GM21447 (cell line): ENCODE results near the gene ITPR3.
"Not testable (repeated sequence)": the region's sequence is repeated elsewhere in the genome, so short reads cannot be mapped to it uniquely, and the experiment has no call there.

Experiments
- ATAC-seq: cut with Tn5 transposase; IDR thresholded peaks from one replicate; pipeline ENCODE4 v1.9.1; 2021; ENCODE audit not compliant: unreplicated experiment

ITPR3 gene

GRCh38 chr6:33610779-33611732 is 10.1 kb upstream of the ITPR3 start:
- no peak for ATAC-seq

DNA sequence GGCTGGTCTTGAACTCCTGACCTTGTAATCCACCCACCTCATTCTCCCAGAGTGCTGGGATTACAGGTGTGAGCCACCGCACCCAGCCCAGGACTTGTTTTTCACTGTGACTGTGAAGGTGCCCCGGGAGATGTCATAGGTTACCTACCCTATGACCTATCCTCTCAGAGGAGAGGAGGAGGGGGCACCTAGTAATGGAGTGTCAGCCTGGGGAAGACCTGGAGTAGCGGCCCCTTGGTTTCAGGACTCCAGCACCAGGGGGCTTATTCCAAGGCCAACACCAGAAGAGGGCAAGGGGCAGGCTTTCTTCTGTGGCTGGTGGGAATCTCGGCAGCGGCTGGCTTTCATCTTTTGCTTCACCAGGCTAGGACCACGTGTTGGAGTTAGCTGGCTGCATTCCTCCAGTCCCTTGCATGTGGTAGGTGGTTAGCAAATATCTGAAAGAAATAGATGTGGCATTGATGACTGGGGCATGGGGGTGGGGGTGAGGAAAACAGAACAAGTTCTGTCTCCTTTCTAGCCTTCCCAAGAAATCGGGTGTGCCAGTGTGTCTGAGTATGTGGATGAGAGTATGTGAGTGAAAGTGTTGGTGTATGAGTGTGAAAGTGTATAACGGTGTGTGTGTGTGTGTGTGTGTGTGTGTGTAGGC is 7.9 kb upstream of the ITPR3 start:
- no peak for ATAC-seq

DNA sequence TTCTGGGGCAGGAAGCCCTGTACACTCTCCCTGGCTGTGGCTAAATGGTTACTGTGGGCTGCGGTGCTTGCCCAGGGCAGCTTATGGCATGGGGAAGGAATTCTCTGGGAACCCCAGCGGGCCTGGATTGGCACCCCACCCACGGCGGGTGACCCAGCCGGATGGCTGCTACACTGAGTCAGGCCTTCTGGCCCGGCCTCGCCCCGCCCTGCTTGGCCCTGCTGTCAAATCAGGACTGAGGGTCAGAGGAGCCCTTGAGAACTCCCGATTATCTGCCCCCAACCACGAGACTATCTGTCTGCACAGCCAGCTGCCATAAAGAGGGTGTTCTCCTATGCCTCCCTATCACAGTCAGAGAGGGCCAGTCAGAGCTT is 7.3 kb upstream of the ITPR3 start:
- ATAC-seq: no peak

GRCh38 chr6:33616113-33616512 is 5.0 kb upstream of the ITPR3 start:
- ATAC-seq: no peak

DNA sequence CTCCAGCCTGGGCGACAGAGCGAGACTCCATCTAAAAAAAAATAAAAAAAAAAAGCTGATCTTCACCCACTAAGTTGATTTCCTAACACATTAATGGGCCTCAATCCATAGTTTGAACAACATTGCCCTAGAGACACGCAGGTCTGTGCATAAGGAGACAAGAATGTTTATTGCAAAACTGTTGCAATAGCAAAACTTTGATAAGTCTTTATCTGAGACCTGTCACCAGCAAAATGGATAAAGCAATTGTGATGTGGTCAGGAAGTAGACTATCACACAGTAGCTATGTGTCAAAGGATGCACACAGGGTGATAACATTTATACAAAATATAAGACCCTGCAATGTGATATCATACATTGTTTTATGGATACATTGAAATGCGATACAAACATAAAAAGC is 4.2 kb upstream of the ITPR3 start:
- ATAC-seq: no peak

GRCh38 chr6:33619166-33619840 is 1.8 kb upstream of the ITPR3 start:
- ATAC-seq: no peak

DNA sequence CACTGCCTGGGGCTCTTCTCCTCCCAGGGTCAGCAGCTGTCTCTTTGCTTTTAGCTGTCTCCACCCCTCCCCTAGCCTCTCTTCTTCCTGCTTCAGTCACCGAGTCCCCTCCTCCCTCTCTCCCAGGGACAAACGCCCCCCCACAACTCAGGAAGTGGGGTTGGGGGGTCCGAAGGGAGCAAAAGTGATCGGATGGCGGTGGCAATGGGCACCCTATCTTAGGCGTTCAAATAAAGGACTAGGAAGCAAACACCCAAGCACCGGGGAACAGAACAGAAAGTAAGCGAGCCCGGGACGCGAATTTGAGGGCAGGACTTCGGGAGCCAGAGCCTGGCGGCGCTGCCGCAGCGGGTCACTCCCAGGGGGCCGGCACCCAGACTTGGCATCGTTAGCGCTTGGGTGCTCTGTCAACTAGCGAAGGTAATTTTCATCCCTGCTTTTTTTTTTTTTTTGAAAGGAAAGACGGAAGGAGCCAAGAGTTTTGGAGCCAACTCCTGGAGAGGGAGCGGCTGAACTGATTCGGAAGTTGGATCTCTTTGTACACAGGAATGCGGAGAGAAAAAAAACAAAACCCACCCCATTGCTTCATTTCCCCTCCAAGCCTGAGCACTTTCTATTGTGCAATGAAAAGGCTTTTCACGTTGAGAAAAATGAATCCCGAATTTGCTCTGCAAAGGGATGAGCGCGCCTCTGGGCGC is 815 bp upstream of the ITPR3 start:
- no peak for ATAC-seq

GRCh38 chr6:33621711-33622388 is 728 bp downstream of the ITPR3 start:
- ATAC-seq: peak; percentile 30

GRCh38 chr6:33622456-33623431 is 1.6 kb downstream of the ITPR3 start:
- ATAC-seq: no peak

- no peak for ATAC-seq
Measured at GRCh38 chr6:33623895-33624381, 2.8 kb downstream of the ITPR3 start.

DNA sequence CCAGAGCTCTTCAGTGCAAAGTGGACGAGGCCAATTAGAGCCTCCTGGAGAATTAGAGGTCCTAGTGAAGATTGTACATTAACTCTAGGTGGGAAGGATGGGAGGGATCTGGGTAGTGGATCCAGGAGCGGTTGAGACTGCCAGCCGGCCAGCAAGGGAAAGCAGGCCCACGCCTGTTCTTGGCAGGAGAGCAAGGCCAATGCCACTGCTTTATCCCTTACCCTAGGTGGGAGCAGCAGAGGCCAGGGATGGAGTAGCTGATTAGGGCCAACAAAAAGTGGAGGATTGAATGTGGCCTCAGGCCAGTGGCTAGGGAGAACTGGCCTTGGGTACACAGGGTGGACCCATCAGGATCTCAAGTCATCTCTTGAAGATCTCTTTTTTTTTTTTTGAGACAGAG is 3.7 kb downstream of the ITPR3 start:
- no peak for ATAC-seq

- ATAC-seq: no peak
Measured at GRCh38 chr6:33627876-33628275, 6.8 kb downstream of the ITPR3 start.

- ATAC-seq: no peak
Measured at GRCh38 chr6:33628401-33628964, 7.4 kb downstream of the ITPR3 start.

DNA sequence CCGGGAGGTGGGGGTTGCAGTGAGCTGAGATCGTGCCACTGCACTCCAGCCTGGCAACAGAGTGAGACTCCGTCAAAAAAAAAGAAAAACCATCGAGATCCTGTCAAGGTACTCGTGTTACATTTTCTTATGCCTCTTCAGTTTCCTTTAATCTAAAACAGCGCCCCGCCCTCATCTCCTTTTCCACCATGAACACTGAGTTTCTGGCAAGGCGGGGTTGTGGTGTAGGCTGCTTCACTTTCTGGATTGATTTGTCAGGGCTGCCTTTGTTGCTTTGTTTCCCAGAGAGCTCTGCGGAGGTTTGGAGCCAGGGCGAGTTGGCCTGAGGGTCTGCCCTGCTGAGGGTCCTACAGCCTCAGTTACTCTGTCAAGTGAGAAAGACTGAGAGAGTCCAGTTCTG is 8.9 kb downstream of the ITPR3 start:
- no peak for ATAC-seq

DNA sequence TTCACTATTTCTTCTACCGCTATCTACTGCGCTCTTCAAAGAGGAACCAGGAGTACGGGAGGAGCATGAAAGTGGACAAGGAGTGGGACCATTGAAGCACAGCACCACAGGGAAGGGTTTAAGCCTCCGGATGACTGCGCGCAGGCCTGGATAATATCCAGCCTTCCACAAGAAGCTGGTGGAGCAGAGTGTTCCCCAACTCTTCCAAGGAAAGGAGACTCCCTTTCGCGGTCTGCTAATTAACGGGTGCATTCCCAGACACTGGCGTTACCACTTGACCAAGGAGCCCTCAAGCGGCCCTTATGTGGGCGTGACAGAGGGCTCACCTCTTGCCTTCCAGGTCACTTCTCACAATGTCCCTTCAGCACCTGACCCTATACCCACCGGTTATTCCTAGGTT is 10.4 kb downstream of the ITPR3 start:
- ATAC-seq: not testable (repeated sequence)

DNA sequence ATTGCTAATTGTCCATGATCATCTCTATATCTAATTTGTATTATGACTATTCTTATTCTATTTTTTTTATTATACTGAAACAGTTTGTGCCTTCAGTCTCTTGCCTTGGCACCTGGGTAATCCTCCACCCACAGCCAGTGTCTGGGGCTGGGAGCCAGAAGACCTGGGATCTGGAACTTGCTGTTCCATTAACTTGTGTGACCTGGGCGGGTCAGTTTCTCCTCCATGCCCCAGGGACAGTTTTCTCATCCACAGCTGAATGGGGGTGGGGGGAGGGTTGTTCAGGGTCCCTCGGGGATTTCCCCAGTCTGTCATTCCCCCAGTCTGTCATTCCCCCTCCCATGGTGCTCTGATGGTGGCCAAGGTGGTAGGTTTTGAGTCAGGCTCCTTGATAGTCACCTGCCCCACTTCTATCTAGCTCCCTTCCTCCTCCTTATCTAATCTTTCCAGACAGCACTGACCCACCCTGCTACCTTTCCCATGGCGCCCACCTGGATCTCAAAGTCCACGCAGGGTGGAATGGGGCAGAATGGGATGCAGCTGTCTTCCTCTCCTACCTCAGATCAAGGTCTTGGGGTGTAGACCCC is 10.9 kb downstream of the ITPR3 start:
- ATAC-seq: no peak

DNA sequence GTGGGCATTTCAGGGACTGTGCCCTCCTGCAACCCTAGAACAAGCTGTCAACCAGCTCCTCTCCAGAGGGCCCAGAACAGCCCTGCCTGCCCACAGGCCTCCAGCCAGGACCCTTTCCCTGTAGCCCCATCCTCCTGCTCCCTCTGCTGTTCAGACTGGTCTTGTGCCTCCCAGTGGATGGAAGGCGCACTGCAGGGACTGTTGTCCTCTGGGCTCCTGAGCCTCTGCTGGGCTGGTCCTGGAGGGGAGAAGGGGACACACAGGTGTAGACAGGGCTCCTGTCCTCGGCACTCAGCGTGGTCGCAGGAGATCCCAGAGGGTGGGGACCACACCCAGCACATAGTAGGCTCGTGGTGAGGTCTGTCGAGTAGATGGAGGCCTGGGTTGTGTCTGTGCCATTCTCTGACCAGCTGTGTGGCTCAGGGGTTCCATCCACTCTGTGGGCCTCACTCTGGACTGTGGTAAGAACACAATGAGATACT is 11.5 kb downstream of the ITPR3 start:
- ATAC-seq: no peak

GRCh38 chr6:33633084-33633461 is 12.0 kb downstream of the ITPR3 start:
- no peak for ATAC-seq
